ENCODE measurements around the gene TUBGCP3. TPM values are rescaled to one million over a fixed set of nuclear protein-coding genes. Genes with fewer than 3 reads are reported as not detected.
A peak's percentile ranks its signal among the peaks of the same experiment; 100 is the strongest.

Gene TUBGCP3
- total and polyA plus RNA-seq, 10 donors = 9.1 to 69.8 (median 48.7) TPM

- no peak for DNase-seq
- H3K27ac ChIP-seq = peak overlapping the region in 2 of 8 donors; percentile 49 to 53
- H3K27me3 ChIP-seq (replicated peaks in 1 of 7) = no peaks in the 10 kb centered on the region
- peaks cover 0 to 25% (median 0%) of the 10 kb centered on the region in 6 donors for H3K4me1 ChIP-seq
- TF ChIP-seq POLR2AphosphoS5 (IDR thresholded peaks at IDR 0.05) (peak in 1 of 3 donors; percentile 26), POLR2A (IDR thresholded peaks at IDR 0.05) (no peak)
- H3K36me3 ChIP-seq = peaks cover 0 to 95% (median 39%) of the 10 kb centered on the region in 6 donors
- intact Hi-C loops (cut with DNase I; ENCODE audit: low total_unique reads) = no loop called here
- H3K4me3 ChIP-seq = no peak overlapping the region
- 92 to 97% (median 94%) methylated on average over 18 of the region's 18 CpGs for WGBS, 5 donors
- H3K9me3 ChIP-seq = no peaks in the 10 kb centered on the region
Measured at GRCh38 chr13:112562786-112563383, 25.1 kb downstream of the TUBGCP3 start.

GRCh38 chr13:112562254-112562653 lies 25.7 kb downstream of the TUBGCP3 start:
- no peak for TF ChIP-seq CTCF (IDR thresholded peaks at IDR 0.05 in 8 of 11, conservative IDR thresholded peaks at IDR 0.05 in 3 of 11)
- no peak for DNase-seq
- H3K27ac ChIP-seq = no peak overlapping the region
- peaks cover 0 to 95% (median 39%) of the 10 kb centered on the region in 6 donors for H3K36me3 ChIP-seq
- 89 to 100% (median 96%) methylated on average over 3 of the region's 3 CpGs for WGBS, 5 donors
- no peak overlapping the region for H3K4me3 ChIP-seq
- H3K4me1 ChIP-seq = peaks cover 0 to 25% (median 0%) of the 10 kb centered on the region in 6 donors
- intact Hi-C loops (cut with DNase I; ENCODE audit: low total_unique reads) = no loop called here
- no peaks in the 10 kb centered on the region for H3K9me3 ChIP-seq
- H3K27me3 ChIP-seq (replicated peaks in 1 of 7) = no peaks in the 10 kb centered on the region

- intact Hi-C loops (cut with DNase I; ENCODE audit: low total_unique reads) = no loop called here
- no peaks in the 10 kb centered on the region for H3K27me3 ChIP-seq (replicated peaks in 1 of 7)
- H3K36me3 ChIP-seq = peaks cover 0 to 95% (median 42%) of the 10 kb centered on the region in 6 donors
- WGBS, 5 donors = 61 to 77% (median 68%) methylated on average over 10 of the region's 10 CpGs
- no peaks in the 10 kb centered on the region for H3K9me3 ChIP-seq
- H3K4me1 ChIP-seq = peaks cover 0 to 25% (median 0%) of the 10 kb centered on the region in 6 donors
- no peak for TF ChIP-seq POLR2A (IDR thresholded peaks at IDR 0.05)
- no peak for TF ChIP-seq CTCF (IDR thresholded peaks at IDR 0.05 in 8 of 11, conservative IDR thresholded peaks at IDR 0.05 in 3 of 11)
- no peak for TF ChIP-seq POLR2AphosphoS5 (IDR thresholded peaks at IDR 0.05)
- no peak overlapping the region for H3K27ac ChIP-seq
- no peak for DNase-seq
- H3K4me3 ChIP-seq = no peak overlapping the region
Measured at GRCh38 chr13:112561478-112561877, 26.5 kb downstream of the TUBGCP3 start.

GRCh38 chr13:112558696-112559418 lies 29.1 kb downstream of the TUBGCP3 start:
- Histone ChIP-seq H3K27me3 (replicated peaks in 1 of 7) (no peaks in the 10 kb centered on the region), H3K36me3 (peaks cover 0 to 96% (median 57%) of the 10 kb centered on the region in 6 donors), H3K4me1 (peaks cover 0 to 25% (median 0%) of the 10 kb centered on the region in 6 donors), H3K9me3 (no peaks in the 10 kb centered on the region), H3K27ac (peak overlapping the region in 2 of 8 donors; percentile 0 to 23), H3K4me3 (no peak overlapping the region)
- TF ChIP-seq CTCF (IDR thresholded peaks at IDR 0.05 in 8 of 11, conservative IDR thresholded peaks at IDR 0.05 in 3 of 11) (no peak), POLR2A (IDR thresholded peaks at IDR 0.05) (no peak), POLR2AphosphoS5 (IDR thresholded peaks at IDR 0.05) (no peak)
- 72 to 86% (median 76%) methylated on average over 10 of the region's 10 CpGs for WGBS, 5 donors
- intact Hi-C loops (cut with DNase I; ENCODE audit: low total_unique reads) = no loop called here
- DNase-seq = no peak

All from spleen (tissue), 11 donors.